RCC 7860 (cell line): Measurements from ENCODE around the gene ANKS1B.

Experiments
- DNase-seq: peaks from one replicate; pipeline ENCODE4 v3.0.0-alpha.2; 2015; ENCODE audit warnings: low spot score
- FAIRE-seq: peaks from 2 replicates; lab custom pipeline; 2012; peaks lifted over from hg19 to GRCh38; lab: Jason Lieb, UNC

ANKS1B gene

GRCh38 chr12:99232324-99232723 lies 752.4 kb downstream of the ANKS1B start:
- no peak for FAIRE-seq
- no peak for DNase-seq

DNA sequence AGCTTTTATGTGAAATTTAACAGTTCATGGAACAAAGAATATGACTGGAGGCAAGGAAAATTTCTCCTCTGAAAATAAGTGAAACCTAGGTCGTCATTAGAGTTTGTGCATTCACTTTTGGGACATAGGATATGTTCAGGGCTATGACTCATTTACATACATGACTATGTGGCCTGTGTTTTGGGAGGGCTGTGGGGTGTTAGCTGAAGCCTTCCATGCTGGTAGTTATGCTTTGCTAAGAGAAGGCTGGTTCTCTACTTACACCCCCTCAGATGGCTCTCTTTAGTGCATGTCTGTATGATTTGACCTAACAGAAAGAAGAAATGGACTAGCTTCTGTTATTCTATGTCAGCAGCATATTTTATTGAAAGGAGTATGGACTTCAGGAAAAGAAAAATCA lies 753.7 kb downstream of the ANKS1B start:
- FAIRE-seq: no peak
- no peak for DNase-seq

- no peak for FAIRE-seq
Measured at GRCh38 chr12:99224237-99224636, 760.5 kb downstream of the ANKS1B start.

DNA sequence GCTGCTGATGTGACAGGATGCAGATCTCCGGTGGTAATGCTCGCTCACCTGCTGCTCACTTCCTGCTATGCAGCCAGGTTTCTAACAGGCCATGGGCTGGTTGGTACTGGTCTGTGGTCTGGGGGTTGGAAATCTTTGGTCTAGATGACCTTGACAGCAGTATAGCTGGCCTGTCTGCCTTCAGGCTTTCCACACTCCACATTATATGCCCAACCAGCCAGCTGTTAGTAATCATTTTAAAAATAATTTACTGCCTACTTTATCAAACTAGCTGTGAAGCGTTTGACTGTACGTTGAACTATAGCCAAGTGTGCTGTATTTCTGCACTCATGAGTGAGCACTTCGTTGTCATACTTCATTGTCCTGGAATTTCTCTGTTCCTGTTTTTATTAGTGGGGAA lies 761.2 kb downstream of the ANKS1B start:
- no peak for DNase-seq
- no peak for FAIRE-seq

More at GRCh38 chr12:99224237-99224636, 760.5 kb downstream of the ANKS1B start:
- no peak for DNase-seq

- no peak for FAIRE-seq
- DNase-seq: no peak
Measured at GRCh38 chr12:99213047-99213446, 771.7 kb downstream of the ANKS1B start.

DNA sequence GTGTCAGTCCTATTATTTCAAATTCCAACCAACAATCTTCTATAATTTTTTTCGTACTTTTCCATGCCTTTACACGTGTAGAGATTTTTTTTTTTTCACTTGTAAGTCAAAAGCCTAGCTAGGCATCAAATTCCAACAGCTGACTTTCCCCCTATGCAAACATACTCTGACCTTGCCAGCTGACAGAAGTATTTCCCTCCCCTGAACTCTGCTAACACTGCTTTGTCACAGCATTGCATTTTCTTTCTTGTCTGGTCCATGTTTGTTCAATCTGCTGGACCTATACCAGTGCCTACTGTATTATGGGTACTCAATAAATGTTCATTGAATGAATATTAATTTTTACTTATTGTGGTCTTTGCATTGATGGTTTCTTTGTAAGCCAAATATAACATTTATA lies 772.5 kb downstream of the ANKS1B start:
- no peak for FAIRE-seq
- no peak for DNase-seq

DNA sequence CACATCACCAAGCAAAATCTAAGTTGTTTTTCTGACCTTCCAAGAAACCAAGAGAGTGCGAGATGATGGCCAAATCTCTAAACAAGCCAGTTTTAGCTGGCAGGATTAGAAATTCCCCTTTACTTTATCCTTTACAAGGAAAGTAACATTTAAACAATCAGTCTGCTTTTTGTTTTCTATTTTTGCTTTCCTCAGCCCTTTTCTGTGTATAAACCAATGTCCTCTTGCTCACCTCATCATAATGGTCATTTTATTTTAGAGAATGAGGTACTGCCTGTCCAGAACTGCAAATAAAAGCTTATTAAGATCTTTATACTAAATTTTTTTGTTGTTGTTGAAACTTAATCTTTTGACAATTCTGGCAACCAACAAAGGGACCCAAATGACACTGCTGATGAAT lies 779.6 kb downstream of the ANKS1B start:
- FAIRE-seq: no peak

DNA sequence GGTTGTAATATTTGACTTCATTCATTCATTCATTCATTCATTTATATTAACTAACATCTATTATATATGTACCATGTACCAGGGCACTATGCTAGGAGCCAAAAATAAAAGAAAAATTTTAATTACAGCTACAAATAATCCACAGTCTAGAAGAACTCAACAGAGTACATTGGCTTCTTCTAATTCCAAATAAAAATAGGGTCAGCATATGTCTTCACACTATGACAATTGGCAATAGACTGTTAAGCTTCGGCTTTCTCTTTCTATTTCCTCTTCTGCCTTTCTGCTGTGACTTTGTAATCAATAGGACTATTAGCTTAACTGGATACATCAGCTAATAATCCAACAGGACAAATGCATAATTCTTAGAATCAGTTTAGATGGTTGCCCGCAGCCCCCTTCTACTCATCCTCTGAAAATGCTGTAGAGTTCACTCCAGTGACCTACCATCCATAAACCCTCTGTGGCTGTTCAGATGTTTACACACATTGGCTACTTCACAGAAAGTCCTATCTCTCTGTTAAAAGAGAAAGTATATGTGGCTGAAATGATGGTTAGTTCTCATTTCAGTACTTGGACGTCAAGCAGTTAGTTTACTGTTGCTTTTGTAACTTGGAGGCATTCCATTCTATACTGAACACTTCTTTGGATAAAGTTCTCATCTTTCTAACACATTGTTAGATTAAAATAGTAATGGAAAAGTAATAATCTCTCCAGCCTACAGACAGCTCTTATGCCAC lies 782.7 kb downstream of the ANKS1B start:
- FAIRE-seq (no peak), DNase-seq (no peak)

More for the DNA sequence above, 779.6 kb downstream of the ANKS1B start:
- DNase-seq: no peak

DNA sequence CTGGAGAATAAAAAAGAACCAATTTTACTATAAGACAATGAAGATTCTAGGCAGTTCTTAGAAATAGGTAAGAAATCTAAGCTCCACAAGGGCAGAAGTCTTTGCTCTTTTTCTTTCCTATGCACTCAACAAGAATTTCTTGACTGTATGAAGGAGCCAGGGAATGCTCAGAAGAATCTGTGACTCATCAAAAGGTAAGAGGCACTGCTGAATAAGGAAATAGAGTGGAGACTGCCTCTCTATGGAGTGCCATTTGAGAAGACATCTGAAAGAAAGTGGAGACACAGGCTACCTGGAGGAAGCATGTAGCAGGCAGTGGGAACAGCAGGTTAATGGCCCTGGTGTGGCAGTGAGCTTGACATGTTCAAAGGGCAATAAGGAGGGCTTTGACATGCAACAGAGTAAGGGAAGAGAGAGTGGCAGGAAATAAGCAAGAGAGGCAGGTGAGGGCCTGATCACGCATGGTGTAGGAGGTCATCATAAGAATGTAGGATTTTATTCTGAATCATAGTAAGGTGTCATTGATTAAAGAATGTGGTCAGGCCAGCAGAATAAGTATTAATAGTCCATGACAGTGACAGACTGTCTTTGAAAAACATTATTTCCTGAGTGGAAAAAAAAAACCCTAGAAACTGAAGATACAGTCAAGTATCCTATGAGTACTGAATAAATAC lies 783.9 kb downstream of the ANKS1B start:
- no peak for FAIRE-seq
- DNase-seq: no peak

GRCh38 chr12:99195474-99195873 lies 789.3 kb downstream of the ANKS1B start:
- no peak for DNase-seq
- no peak for FAIRE-seq

GRCh38 chr12:99192489-99192888 lies 792.2 kb downstream of the ANKS1B start:
- no peak for DNase-seq
- FAIRE-seq: no peak

- no peak for FAIRE-seq
- DNase-seq: no peak
Measured at GRCh38 chr12:99176871-99177270, 807.9 kb downstream of the ANKS1B start.

DNA sequence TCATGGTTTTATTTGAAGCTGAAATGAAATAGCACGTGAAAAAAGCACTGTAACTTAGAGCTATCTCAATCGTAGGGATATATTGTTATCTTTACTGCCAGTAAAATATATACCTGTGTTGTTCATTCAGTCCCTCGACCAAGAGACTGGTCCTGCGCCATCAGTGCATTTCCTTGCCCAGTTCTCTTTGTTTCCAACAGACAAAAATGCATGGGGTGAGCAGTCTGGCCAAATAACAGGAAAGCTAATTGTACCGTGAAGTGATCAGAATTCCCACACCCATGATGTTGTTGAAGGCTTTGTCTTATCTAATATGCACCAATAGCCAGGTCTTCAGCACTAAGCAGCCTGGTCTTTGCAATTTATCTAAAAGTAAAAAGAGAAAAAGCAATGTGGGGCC lies 814.3 kb downstream of the ANKS1B start:
- FAIRE-seq: no peak
- DNase-seq: no peak

- DNase-seq: no peak
- no peak for FAIRE-seq
Measured at GRCh38 chr12:99170037-99170436, 814.7 kb downstream of the ANKS1B start.

DNA sequence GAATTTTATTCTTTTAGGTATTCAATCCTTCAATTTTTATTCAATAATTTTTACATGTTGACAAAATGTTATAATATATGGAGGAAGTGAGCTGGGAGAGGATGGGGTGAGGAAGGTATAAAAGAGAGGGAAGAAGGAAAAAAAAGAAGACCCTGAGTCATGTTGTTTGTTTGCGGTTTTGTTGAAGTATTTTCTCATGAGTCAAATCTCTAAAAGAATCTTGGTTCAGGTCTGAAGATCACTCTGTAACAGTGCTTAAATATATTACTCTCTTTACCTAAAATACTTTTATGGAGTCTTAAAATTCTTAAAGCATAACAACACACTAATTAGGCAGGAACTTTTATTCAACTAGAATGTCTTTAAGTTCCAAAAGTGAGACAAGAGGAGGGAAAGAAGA lies 826.8 kb downstream of the ANKS1B start:
- DNase-seq (peak; percentile 43), FAIRE-seq (peak; percentile 75)

- FAIRE-seq: no peak
- DNase-seq: no peak
Measured at GRCh38 chr12:99154983-99155336, 829.8 kb downstream of the ANKS1B start.

DNA sequence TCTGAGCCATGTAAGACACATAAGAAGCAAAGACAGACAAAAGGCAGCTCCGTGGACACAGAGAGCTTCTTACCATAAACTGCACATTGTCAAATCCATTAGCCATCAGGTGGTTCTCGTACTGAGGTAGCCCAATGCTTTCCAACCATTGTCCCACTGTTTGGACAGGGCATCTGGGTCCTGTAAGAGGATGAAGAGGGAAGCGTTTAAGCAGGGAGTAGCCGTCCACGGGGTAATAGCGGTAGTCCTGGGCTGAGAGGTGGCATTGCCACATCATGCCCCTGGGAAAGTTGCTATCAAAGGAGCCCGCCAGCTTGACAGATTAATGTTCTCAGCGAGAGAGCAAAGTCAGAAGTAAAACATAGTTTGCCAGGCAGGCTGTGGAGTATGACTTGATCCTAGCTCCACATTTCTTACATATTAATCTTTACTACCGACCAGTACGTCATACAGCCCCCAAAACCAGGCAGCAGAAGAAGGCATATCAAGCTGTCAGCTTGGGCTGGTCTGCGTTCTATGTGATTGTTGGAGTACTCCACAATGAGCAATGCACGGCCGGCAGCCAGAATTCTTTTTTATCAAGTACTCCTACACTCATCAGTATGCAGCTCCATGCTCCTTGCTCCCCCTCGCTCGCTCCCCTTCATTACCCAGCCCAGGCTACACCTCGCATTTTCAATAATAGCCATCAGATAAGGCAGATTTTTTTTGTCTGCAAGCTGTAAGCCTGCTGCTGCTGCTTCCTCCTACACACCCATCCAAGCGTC lies 830.3 kb downstream of the ANKS1B start:
- DNase-seq (no peak), FAIRE-seq (no peak)

GRCh38 chr12:99153293-99153692 lies 831.4 kb downstream of the ANKS1B start:
- no peak for FAIRE-seq

DNA sequence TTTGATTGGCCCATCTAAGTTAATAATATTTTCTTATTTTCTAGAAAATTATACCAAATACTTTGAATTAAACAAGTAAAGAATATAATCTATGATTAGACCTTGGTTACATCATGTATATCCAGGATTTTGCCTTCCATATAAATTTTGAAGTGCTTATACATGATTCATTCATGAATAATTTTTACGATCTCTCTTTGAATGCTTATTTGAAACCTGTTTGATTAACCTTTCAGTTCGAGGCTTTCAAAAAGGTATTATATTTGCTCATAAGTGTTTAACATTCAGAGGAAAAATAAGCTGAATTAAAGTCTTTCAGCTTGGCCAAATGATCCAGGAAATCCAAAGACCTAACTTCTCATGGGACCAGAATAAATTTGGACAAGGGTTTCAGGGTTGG lies 832.4 kb downstream of the ANKS1B start:
- no peak for DNase-seq
- no peak for FAIRE-seq

More at GRCh38 chr12:99153293-99153692, 831.4 kb downstream of the ANKS1B start:
- no peak for DNase-seq

DNA sequence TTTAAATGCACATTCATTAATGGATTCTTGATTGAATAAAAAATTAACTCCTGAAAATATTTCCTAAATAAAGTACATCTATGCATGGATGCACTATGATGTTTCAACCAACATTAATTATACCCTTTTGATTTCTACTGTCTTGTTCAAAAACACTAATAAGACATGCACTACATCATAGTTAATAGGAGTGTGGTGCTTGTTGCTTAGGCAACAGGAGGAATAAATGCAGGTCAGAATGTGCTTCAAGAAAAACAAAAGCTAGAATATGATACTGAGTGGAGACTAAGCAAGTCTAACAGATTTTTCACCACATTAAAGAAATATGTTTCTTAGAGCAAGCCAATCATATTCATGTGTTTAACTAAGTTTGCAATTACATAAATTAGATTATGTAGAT lies 833.0 kb downstream of the ANKS1B start:
- DNase-seq (no peak), FAIRE-seq (no peak)

- FAIRE-seq: no peak
Measured at GRCh38 chr12:99147130-99147529, 837.6 kb downstream of the ANKS1B start.

DNA sequence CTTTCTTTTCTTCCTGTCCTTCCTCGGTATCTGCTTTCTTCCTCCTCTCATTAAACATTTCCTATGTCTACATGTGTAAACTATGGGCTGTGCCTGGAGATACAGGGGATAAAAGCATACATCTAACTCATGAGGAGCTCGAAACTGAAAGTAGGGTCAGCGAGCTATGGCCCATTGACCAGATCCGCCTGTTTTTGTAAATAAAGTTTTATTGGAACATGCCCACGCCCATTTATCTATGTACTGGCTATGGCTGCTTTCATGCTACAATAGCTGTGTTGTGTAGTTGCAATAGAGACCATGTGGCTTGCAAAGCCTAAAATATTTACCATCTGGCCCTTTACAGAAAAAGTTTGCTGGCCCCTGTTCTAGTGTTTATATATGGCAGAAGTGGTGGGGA lies 838.0 kb downstream of the ANKS1B start:
- DNase-seq: no peak

More at GRCh38 chr12:99147130-99147529, 837.6 kb downstream of the ANKS1B start:
- no peak for DNase-seq

More for the DNA sequence above, 838.0 kb downstream of the ANKS1B start:
- FAIRE-seq: no peak
